Keratinocyte (primary cell): ENCODE results near the gene CYB5R4.

Experiments
- EZH2 ChIP-seq: IDR thresholded peaks from one replicate; pipeline ENCODE4 v1.6.1; 2012; ENCODE audit warnings: inconsistent platforms, mild to moderate bottlenecking, low read length, moderate library complexity
- TF ChIP-seq, protein P1 (sequence below), 3 experiments: IDR thresholded peaks in 1 of 3; conservative IDR thresholded peaks in 1 of 3; optimal IDR thresholded peaks in 1 of 3; 2 replicates in 2 of 3; 3 replicates in 1 of 3; pipeline versions ENCODE3 to v1.5.1; 2011; ENCODE audit warnings: low read length in 3 of 3, mild to moderate bottlenecking in 3 of 3, moderate library complexity in 2 of 3, control low read depth in 1 of 3, inconsistent platforms in 1 of 3; ENCODE audit not compliant: insufficient read depth in 2 of 3; ENCODE audit errors: extremely low read depth in 1 of 3

DNA sequence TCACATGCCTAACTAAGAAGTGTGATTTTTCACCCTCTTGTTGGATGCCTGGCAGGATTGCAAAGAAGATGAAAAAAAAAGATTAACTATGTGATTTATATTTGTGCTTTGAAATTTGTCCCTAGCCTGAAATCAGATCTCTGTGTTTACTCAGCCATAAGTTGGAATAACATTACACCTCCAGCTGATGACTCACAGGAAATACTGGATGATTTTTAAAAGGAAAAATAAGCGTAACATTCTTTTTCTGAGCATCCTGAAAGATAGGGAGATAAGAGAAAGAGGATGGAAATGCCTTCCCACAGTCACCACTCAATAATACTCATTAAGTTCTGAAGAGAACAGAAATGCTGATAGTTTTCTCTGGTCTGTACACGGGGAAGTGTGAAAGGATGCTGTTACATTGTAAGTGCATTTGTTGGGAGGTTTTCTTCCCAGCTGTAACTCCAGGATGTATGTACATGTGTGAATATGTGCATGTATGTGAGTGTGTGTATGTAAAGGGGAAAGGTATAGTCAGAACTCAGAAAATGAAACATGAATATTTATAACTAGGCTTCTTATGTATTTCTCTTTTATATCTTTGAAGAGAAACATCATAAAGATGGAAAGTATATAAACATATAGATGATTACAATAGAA, 43.7 kb upstream of the CYB5R4 start:
- no peak for TF ChIP-seq EZH2
- TF ChIP-seq, protein P1, sequence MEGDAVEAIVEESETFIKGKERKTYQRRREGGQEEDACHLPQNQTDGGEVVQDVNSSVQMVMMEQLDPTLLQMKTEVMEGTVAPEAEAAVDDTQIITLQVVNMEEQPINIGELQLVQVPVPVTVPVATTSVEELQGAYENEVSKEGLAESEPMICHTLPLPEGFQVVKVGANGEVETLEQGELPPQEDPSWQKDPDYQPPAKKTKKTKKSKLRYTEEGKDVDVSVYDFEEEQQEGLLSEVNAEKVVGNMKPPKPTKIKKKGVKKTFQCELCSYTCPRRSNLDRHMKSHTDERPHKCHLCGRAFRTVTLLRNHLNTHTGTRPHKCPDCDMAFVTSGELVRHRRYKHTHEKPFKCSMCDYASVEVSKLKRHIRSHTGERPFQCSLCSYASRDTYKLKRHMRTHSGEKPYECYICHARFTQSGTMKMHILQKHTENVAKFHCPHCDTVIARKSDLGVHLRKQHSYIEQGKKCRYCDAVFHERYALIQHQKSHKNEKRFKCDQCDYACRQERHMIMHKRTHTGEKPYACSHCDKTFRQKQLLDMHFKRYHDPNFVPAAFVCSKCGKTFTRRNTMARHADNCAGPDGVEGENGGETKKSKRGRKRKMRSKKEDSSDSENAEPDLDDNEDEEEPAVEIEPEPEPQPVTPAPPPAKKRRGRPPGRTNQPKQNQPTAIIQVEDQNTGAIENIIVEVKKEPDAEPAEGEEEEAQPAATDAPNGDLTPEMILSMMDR (optimal IDR thresholded peaks at IDR 0.05 in 1 of 3, IDR thresholded peaks at IDR 0.05 in 1 of 3, conservative IDR thresholded peaks at IDR 0.05 in 1 of 3; ENCODE audit: extremely low read depth in 1 of 3, insufficient read depth in 2 of 3, low read length in 3 of 3): no peak
